ENCODE data around the gene PROP1.
"Not testable (repeated sequence)": the region's sequence is repeated elsewhere in the genome, so short reads cannot be mapped to it uniquely, and the experiment has no call there.

The PROP1 gene

GRCh38 chr5:177995691-177996595 is at the start of gene PROP1:
Gene PROP1, minus strand, starts transcription at chr5:177996242. Its CDS starts 309 bp downstream, at chr5:177995933.
- no peak for DNase-seq

DNA sequence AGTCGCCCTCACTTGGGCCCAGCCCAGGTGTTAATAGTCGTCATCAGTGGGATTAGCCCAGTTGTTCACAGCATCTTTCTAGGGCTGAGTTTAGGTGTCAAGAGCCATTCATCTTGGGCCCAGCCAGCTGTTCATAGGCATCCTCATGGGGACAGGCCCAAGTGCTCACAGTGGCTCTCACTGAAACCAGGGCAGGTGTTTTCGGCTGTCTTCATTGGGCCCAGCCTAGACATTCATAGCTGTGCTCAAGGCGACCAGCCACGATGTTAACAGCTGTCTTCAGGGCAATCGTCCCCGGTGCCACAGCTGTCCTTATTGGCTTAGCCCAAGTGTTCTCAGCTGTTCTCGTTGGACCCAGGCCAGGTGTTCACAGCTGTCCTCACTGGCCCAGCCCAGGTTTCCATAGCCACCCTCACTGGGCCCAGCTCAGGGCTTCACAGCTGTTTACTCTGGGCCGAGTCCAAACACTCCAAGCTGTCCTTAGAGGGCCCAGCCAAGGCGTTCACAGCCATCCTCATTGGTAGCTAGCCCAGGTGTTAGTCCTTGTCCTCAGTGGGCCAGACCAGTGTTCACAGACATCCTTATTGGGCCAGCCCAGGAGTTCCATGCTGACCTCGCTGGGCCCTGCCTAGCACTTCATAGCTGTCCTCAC is 23.5 kb upstream of the PROP1 start:
- DNase-seq = not testable (repeated sequence)

DNA sequence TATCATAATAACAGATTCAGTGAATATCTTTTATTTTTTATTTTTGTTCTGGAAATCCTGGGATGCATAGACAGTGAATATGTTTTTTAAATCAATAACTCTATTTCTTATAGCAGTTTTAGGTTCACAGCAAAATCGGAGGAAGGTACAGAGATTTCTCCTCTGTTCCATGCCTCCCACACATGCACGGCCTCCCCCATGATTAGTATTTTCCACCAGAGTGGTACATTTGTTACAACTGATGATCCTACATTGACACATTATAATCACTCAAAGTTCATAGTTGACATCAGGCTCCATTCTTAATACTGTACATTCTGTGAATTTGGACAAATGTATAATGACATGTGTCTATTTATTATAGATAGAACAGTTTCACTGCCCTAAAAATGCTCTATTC is 16.7 kb upstream of the PROP1 start:
- not testable (repeated sequence) for DNase-seq

DNA sequence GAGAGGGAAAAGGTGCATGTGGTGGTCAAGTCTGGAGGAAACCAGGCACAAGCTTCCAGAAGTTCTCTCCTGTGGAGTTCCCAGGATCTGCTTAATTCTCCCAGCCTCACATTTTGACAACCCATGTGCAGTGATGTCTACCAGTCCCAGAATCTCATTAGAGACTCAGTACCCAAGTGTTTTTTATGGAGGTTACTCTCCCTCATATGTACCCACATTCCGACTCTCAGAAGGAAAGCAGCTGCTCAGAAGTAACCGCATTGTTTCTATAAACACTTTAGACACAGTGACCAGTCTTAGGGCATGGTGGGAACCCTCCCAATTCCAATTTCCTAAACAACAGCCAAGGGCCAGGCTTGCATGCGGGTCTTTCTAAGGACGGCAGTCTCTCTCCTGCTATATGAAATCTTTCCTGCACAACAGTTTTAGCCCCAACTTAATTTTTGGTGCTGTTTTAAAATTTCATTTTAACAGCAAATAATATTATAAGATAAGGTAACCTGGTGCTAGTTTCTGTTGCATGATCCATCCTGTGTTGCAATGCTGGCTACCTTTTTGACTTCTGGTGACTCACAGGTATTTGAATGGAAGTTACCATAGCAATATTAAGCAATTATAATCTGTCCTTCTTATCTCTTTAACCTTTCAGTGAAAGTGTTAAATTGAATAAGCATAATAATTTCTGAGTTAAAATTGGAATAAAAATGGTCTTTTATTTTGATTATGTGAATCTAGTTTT is 15.9 kb upstream of the PROP1 start:
- DNase-seq = not testable (repeated sequence)

- DNase-seq = not testable (repeated sequence)
Observed at GRCh38 chr5:178007272-178007671, 11.2 kb upstream of the PROP1 start.

- DNase-seq = not testable (repeated sequence)
Observed at GRCh38 chr5:178006536-178007231, 10.6 kb upstream of the PROP1 start.

DNA sequence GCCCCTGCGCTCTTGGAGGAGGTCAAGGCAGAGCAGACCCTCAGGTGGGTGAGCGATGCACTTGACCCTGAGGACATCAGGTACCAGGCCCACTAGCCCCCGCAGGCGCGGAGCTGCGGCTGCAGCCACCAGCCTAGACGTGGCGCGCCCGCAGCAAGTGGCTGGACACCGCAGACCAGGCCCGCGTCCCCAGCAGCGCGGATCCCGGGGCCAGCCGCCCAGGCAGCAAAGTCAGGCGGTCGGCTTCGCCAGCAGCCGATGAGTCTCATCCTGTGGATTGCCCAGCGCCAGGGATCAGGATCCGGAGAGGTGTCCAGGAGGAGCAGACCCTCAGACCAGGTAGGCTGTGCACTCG is 10.1 kb upstream of the PROP1 start:
- not testable (repeated sequence) for DNase-seq

- DNase-seq = no peak
Observed at GRCh38 chr5:177997846-177998245, 1.8 kb upstream of the PROP1 start.

- DNase-seq = no peak
Observed at GRCh38 chr5:177997319-177997670, 1.3 kb upstream of the PROP1 start.

GRCh38 chr5:177996660-177997318 is 747 bp upstream of the PROP1 start:
- no peak for DNase-seq

DNA sequence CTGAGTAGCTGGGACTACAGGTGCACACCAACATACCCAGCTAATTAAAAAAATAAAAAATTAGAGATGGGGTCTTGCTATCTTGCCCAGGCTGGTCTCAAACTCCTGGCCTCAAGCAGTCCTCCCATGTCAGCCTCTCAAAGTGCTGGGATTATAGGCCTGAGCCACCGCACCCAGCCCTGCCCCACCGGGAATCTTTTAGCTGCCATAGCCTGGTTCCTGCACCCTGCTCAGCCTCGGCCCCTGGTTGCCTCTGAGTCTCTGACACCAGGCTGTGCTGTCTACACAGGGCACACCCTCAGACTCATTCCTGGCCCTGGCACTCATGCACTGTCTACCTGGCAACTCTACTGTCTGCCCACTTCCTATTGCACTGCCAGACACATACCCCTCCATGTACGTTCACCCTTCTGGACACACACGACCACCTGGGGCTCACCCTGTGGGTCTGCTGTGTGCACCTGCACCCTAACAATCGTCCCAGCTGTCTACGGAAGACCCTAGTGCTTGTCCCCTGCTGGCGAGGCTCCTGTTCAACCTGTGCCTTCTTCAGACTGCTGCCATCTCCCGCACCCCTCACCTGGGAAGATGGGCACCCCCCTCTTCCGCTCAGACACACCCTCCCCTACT is 1.4 kb downstream of the PROP1 start:
- no peak for DNase-seq

GRCh38 chr5:177994063-177994462 is 2.0 kb downstream of the PROP1 start:
- DNase-seq = no peak

GRCh38 chr5:177992466-177992865 is 3.6 kb downstream of the PROP1 start:
- no peak for DNase-seq

GRCh38 chr5:177988989-177989625 is 6.9 kb downstream of the PROP1 start:
- DNase-seq = no peak

GRCh38 chr5:177987326-177987725 is 8.7 kb downstream of the PROP1 start:
- DNase-seq = no peak

- DNase-seq = no peak
Observed at GRCh38 chr5:177985430-177986040, 10.5 kb downstream of the PROP1 start.

- no peak for DNase-seq
Observed at GRCh38 chr5:177984584-177985206, 11.3 kb downstream of the PROP1 start.

DNA sequence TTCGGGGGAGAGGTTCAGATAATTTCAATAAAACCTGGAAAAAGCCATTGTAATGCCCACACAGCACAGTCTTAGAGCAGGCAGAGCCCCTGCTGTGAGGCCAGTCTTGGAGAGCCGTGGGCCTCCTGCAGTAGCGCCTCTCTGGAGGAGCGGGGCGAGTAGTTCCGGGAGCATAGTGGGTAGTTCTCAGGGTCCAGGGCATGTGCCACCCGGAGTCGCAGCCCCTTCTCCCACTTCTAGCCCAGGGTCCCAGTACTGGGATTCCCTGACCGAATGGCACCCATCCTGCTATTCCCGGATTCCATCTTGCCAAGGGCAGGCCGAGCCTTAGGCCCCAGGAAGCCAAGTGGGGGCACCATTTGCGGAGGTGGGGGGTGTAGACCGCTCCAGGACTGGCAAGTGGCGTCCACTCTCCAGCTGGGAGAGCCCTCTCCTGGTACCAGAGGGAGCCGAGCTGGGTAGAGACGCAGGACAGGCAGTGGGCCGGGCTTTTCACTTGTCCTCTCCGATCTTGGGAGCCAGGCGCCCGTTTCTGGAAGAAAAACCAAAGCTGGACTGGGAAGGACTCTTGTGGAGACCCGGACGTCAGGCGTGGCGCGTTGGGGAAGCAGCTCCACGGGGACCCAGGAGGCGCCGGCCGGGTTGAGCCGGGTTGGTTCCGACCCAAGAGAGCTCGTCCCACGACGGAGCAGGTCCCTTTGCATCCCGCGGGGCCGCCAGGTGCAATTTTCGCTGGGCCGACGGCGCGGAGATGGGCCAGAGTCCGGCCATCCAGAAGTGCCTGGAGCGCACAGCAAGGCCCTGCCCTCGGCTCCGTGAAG is 12.1 kb downstream of the PROP1 start:
- no peak for DNase-seq

- DNase-seq = no peak
Observed at GRCh38 chr5:177982956-177983355, 13.1 kb downstream of the PROP1 start.

All from activated T-cell treated with anti-CD3 and anti-CD28 coated beads for 4 hours (primary cell).